PC-9 (cell line): Measurements from ENCODE around the gene C10orf67. TPM values are rescaled to one million over a fixed set of nuclear protein-coding genes. Genes with fewer than 3 reads are reported as not detected.

Source experiments
- BruUV-seq: library from RNA; stranded (reverse); fragments of 400-500 nt; replicated peaks from 2 replicates; lab custom pipeline; 2021; lab: Mats Ljungman, UMichigan
- CTCF ChIA-PET: fragments of 300-600 bp; sonication (Branson Sonifier 250); formaldehyde crosslinking; loops from one replicate; lab custom pipeline; 2022; ENCODE audit warnings: antibody characterized with exemption; lab: Charles Lee
- POLR2A ChIA-PET: fragments of 300-600 bp; sonication (Branson Sonifier 250); formaldehyde crosslinking; loops from one replicate; lab custom pipeline; 2022; ENCODE audit warnings: antibody characterized with exemption; ENCODE audit not compliant: unreplicated experiment; lab: Charles Lee
- DNase-seq, 2 experiments: peaks; one replicate each; pipeline versions ENCODE4 v3.0.0 to v3.0.0-alpha.2; 2015 to 2022; ENCODE audit warnings: mixed read lengths in 1 of 2
- H2AFZ ChIP-seq: fragments of 200-600 bp; sonication (generic); 2 replicates; pipeline ENCODE4 v1.8.1; 2017; ENCODE audit warnings: antibody characterized with exemption
- H3F3A ChIP-seq: fragments of 200-600 bp; sonication (generic); 2 replicates; pipeline ENCODE4 v1.8.1; 2017; ENCODE audit warnings: antibody characterized with exemption, mild to moderate bottlenecking, low read depth; ENCODE audit not compliant: insufficient read depth
- H3K27ac ChIP-seq: fragments of 200-600 bp; sonication (generic); 2 replicates; pipeline ENCODE4 v1.6.1; 2016; ENCODE audit warnings: mixed run types
- H3K27me3 ChIP-seq: fragments of 200-600 bp; sonication (generic); 2 replicates; pipeline ENCODE4 v1.6.1; 2016; ENCODE audit warnings: low read depth, mixed run types; ENCODE audit not compliant: insufficient read depth
- H3K36me3 ChIP-seq: fragments of 200-600 bp; sonication (generic); 2 replicates; pipeline ENCODE4 v1.6.1; 2016; ENCODE audit warnings: low read depth, mixed run types
- H3K4me1 ChIP-seq: fragments of 200-600 bp; sonication (generic); replicated peaks from 2 replicates; pipeline ENCODE4 v1.6.1; 2016; ENCODE audit warnings: mixed run types; ENCODE audit not compliant: insufficient read depth
- H3K4me2 ChIP-seq: fragments of 200-600 bp; sonication (generic); 2 replicates; pipeline ENCODE4 v1.6.1; 2017; ENCODE audit warnings: mixed run types
- H3K4me3 ChIP-seq: fragments of 200-600 bp; sonication (generic); 2 replicates; pipeline ENCODE4 v1.6.1; 2016; ENCODE audit warnings: mixed run types
- H3K79me2 ChIP-seq: fragments of 200-600 bp; sonication (generic); 2 replicates; pipeline ENCODE4 v1.6.1; 2017; ENCODE audit warnings: low read depth, mixed run types
- H3K9me2 ChIP-seq: fragments of 200-600 bp; sonication (generic); 2 replicates; pipeline ENCODE4 v1.8.1; 2017; ENCODE audit warnings: mild to moderate bottlenecking; ENCODE audit not compliant: insufficient read depth
- H3K9me3 ChIP-seq: fragments of 200-600 bp; sonication (generic); 2 replicates; pipeline ENCODE4 v1.8.1; 2016; ENCODE audit warnings: low read depth; ENCODE audit not compliant: insufficient read depth
- H4K20me1 ChIP-seq: fragments of 200-600 bp; sonication (generic); 2 replicates; pipeline ENCODE4 v1.8.1; 2017; ENCODE audit not compliant: insufficient read depth
- EZH2 ChIP-seq: fragments of 200-600 bp; sonication (generic); IDR thresholded peaks from 2 replicates; pipeline ENCODE4 v1.8.0; 2017; ENCODE audit warnings: antibody characterized with exemption, low read depth
- intact Hi-C: fragments of 100-400 bp; cut with micrococcal nuclease; formaldehyde crosslinking; loops from one replicate; pipeline ENCODE4 v1.10.0; 2022; ENCODE audit not compliant: unreplicated experiment
- total RNA-seq: library from RNA; stranded (reverse); gene quantifications from 2 replicates; pipeline ENCODE4 v1.2.3, GENCODE V29; 2021
- TF ChIP-seq, protein P1 (sequence below): fragments of 200-600 bp; sonication (generic); conservative IDR thresholded peaks from 2 replicates; pipeline ENCODE4 v1.6.1; 2017; ENCODE audit warnings: mixed run types, antibody characterized with exemption, mild to moderate bottlenecking, moderate library complexity

Gene C10orf67
- total RNA-seq, 1 experiment from 2014 or later = 1.2 TPM

DNA sequence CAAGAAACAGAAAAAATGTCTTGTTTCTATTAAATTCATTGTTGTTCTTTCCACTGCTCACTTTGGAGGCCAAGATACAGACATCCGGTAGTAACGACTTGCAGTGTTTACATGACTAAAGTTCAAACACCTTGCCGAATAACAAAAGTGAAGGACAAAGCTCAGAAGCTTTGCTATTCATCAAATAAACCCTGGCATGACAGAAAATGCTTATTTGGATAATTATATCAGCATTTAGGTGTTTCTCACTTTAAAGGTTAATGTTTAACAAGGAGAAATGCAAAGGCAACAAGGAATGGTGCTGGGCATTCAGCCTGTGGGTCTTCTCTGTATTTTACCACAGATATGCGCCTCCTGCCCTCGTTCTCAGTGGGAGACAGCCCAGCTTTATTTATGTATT lies 157.9 kb downstream of the C10orf67 start:
- intact Hi-C loops = no loop called here
- CTCF ChIA-PET = no interaction called here
- Histone ChIP-seq H3F3A (no peaks in the 10 kb centered on the region), H3K9me2 (no peaks in the 10 kb centered on the region), H4K20me1 (no peaks in the 10 kb centered on the region), H3K4me3 (no peak overlapping the region), H3K9me3 (no peaks in the 10 kb centered on the region), H3K79me2 (no peaks in the 10 kb centered on the region), H3K4me2 (no peak overlapping the region), H2AFZ (no peak overlapping the region), H3K27me3 (peaks cover 7% of the 10 kb centered on the region; the same call in 1 of the 2 replicates), H3K27ac (no peak overlapping the region), H3K36me3 (no peaks in the 10 kb centered on the region), H3K4me1 (no peaks in the 10 kb centered on the region)
- TF ChIP-seq EZH2 = no peak
- TF ChIP-seq, protein P1, sequence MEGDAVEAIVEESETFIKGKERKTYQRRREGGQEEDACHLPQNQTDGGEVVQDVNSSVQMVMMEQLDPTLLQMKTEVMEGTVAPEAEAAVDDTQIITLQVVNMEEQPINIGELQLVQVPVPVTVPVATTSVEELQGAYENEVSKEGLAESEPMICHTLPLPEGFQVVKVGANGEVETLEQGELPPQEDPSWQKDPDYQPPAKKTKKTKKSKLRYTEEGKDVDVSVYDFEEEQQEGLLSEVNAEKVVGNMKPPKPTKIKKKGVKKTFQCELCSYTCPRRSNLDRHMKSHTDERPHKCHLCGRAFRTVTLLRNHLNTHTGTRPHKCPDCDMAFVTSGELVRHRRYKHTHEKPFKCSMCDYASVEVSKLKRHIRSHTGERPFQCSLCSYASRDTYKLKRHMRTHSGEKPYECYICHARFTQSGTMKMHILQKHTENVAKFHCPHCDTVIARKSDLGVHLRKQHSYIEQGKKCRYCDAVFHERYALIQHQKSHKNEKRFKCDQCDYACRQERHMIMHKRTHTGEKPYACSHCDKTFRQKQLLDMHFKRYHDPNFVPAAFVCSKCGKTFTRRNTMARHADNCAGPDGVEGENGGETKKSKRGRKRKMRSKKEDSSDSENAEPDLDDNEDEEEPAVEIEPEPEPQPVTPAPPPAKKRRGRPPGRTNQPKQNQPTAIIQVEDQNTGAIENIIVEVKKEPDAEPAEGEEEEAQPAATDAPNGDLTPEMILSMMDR = no peak
- BruUV-seq = no TSS peak
- no peak for DNase-seq
- POLR2A ChIA-PET = no interaction called here

DNA sequence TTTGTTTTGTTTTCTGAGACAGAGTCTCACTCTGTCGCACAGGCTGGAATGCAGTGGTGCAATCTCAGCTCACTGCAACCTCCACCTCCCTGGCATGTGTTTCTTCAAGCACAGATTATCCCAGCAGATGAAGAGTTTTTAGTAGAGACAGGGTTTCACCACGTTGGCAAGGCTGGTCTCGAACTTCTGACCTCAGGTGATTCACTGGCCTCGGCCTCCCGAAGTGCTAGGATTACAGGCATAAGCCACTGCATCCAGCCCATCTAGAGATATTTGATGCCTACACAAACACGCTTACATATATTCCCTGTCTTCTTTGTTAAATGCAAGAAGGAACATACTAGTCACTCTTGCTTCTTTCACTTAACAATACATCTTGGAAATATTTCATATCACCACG lies 158.4 kb downstream of the C10orf67 start:
- Histone ChIP-seq H3K36me3 (no peaks in the 10 kb centered on the region), H3K4me3 (no peak overlapping the region), H3K79me2 (no peaks in the 10 kb centered on the region), H3F3A (no peaks in the 10 kb centered on the region), H3K27ac (no peak overlapping the region), H3K9me2 (no peaks in the 10 kb centered on the region), H3K4me1 (no peaks in the 10 kb centered on the region), H3K4me2 (no peak overlapping the region), H2AFZ (no peak overlapping the region), H3K27me3 (peaks cover 7% of the 10 kb centered on the region; the same call in 1 of the 2 replicates), H3K9me3 (no peaks in the 10 kb centered on the region), H4K20me1 (no peaks in the 10 kb centered on the region)
- CTCF ChIA-PET = no interaction called here
- no TSS peak for BruUV-seq
- POLR2A ChIA-PET = no interaction called here
- intact Hi-C loops = no loop called here
- TF ChIP-seq, protein P1 = no peak
- TF ChIP-seq EZH2 = no peak
- no peak for DNase-seq

DNA sequence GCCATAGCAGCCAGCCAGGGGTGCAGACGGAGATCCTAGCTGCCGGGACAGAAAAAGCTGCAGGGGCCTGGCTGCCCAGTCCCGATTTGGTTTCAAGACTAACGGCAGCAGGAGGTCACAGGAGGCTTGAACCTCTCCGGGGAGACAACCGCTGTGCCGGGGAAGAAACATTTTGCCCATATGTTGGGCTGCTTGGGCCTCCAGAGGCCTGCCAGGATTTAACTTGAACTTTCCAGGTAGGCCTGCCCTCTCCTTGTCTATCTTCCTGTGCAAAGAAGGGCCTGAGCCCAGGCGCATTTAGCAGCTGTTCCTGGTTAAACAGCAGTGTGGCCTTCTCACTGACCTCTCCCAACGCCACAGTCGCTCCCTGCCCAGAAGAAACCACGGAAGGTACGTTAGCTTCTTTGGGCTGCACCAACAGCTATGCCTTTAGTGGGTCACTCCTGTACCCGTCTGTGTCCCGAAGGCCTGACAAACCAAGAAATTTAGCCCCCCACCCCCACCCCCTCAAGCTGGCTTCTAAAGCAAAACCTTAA lies 169.6 kb downstream of the C10orf67 start:
- intact Hi-C loops = no loop called here
- CTCF ChIA-PET = no interaction called here
- BruUV-seq = no TSS peak
- Histone ChIP-seq H3K4me1 (no peaks in the 10 kb centered on the region), H3K9me3 (no peaks in the 10 kb centered on the region), H4K20me1 (no peaks in the 10 kb centered on the region), H2AFZ (no peak overlapping the region), H3K4me3 (no peak overlapping the region), H3K4me2 (no peak overlapping the region), H3K27ac (no peak overlapping the region), H3K9me2 (no peaks in the 10 kb centered on the region), H3K79me2 (no peaks in the 10 kb centered on the region), H3F3A (no peaks in the 10 kb centered on the region), H3K36me3 (no peaks in the 10 kb centered on the region), H3K27me3 (no peaks in the 10 kb centered on the region)
- TF ChIP-seq, protein P1 = no peak
- TF ChIP-seq EZH2 = no peak
- no peak for DNase-seq
- POLR2A ChIA-PET = no interaction called here
